Measurements from ENCODE around the gene MYL12A.

MYL12A gene

DNA sequence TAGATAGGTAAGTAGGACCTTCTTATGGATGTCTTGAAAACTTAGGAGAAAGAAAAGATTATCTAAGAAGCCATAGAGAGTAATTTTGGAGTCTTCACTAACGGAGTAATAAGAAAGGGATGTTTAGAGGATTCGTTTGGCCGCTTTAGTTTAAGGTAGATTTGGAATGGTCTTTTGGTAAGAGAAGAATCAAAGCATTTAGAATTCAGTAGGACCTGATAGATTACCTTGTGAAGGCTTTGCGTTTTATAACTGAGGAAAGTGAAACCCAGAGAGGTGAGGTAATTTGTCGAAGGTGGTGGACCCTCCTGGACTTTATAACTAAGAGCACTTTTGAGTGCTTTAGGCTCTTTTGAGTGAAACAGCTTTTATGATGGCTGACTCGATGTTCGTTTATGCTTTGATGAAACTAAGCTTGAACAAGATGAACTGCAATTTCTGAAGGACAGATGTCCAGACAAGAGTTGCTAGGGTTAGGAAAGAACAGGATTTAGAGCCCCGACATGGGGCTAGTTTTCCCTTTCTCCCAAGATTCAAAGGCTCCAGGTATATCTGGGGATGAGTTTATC lies 15.6 kb downstream of the MYL12A start (continued):
- TF ChIP-seq, protein P1, sequence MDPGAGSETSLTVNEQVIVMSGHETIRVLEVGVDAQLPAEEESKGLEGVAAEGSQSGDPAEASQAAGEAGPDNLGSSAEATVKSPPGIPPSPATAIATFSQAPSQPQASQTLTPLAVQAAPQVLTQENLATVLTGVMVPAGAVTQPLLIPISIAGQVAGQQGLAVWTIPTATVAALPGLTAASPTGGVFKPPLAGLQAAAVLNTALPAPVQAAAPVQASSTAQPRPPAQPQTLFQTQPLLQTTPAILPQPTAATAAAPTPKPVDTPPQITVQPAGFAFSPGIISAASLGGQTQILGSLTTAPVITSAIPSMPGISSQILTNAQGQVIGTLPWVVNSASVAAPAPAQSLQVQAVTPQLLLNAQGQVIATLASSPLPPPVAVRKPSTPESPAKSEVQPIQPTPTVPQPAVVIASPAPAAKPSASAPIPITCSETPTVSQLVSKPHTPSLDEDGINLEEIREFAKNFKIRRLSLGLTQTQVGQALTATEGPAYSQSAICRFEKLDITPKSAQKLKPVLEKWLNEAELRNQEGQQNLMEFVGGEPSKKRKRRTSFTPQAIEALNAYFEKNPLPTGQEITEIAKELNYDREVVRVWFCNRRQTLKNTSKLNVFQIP (CRISPR knock-in tag; IDR thresholded peaks at IDR 0.05; ENCODE audit: borderline replicate concordance, low read depth) = no peak
- TF ChIP-seq PPARA (CRISPR knock-in tag; IDR thresholded peaks at IDR 0.05; ENCODE audit: borderline replicate concordance) (no peak), TOX (CRISPR knock-in tag; IDR thresholded peaks at IDR 0.05; ENCODE audit: borderline replicate concordance) (no peak), CSDC2 (CRISPR knock-in tag; IDR thresholded peaks at IDR 0.05) (no peak), ZNF8 (CRISPR knock-in tag; IDR thresholded peaks at IDR 0.05) (no peak)

DNA sequence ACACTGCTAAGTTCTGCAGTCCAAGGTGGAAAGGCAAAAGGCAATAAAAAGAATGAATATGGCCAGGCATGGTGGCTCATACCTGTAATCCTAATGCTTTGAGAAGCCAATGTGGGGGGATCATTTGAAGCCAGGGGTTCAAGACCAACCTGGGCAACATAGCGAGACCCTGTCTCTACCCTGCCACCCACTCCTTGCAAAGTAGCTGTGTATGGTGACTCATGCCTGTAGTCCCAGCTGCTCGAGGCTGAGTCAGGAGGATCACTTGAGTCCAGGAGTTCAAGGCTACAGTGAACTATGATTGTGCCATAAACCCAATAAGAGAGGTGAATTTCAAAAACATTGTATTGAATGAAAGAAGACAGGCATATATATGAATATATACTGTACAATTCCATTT lies 16.8 kb downstream of the MYL12A start:
- TF ChIP-seq ISL1 (CRISPR knock-in tag; IDR thresholded peaks at IDR 0.05) (no peak), ZC3H10 (CRISPR knock-in tag; IDR thresholded peaks at IDR 0.05) (no peak), GLIS3 (CRISPR knock-in tag; IDR thresholded peaks at IDR 0.05) (no peak), ZNF565 (CRISPR knock-in tag; conservative IDR thresholded peaks at IDR 0.05; ENCODE audit: low read depth) (no peak), SNAI2 (CRISPR knock-in tag; IDR thresholded peaks at IDR 0.05) (no peak), BACH2 (CRISPR knock-in tag; IDR thresholded peaks at IDR 0.05; ENCODE audit: borderline replicate concordance) (no peak)

DNA sequence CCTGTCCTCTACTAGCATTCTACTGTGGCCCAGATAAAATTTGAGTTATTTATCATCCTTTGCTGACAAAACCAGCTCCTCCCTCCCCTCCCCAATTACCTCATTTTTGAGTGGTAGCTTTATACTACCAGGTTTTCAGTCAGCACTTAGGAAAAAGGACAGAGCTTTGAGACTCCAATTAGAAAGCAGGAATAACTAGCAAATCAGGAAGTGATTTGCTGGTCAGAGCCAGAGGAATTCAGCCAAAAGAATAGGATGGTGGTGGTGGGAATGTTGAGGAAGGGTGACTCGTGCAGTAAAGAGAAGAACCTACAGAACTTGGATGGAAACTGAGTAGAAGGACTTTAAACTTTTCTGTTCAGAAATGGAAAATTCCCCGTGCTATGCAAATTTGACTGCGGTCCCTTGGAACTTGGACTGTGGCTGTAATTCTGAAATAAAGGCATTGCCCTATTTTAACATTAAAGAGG lies 18.0 kb downstream of the MYL12A start:
- ATAC-seq = no peak
- TF ChIP-seq ZNF8 (CRISPR knock-in tag; IDR thresholded peaks at IDR 0.05) (no peak), PPARA (CRISPR knock-in tag; IDR thresholded peaks at IDR 0.05; ENCODE audit: borderline replicate concordance) (no peak), TCF4 (CRISPR knock-in tag; IDR thresholded peaks at IDR 0.05; ENCODE audit: borderline replicate concordance) (no peak), ZC3H10 (CRISPR knock-in tag; IDR thresholded peaks at IDR 0.05) (no peak), GLIS3 (CRISPR knock-in tag; IDR thresholded peaks at IDR 0.05) (no peak), OSR1 (CRISPR knock-in tag; IDR thresholded peaks at IDR 0.05) (no peak), ZNF565 (CRISPR knock-in tag; conservative IDR thresholded peaks at IDR 0.05; ENCODE audit: low read depth) (no peak), ZNF70 (CRISPR knock-in tag; IDR thresholded peaks at IDR 0.05) (no peak), RARB (CRISPR knock-in tag; IDR thresholded peaks at IDR 0.05) (no peak), CSDC2 (CRISPR knock-in tag; IDR thresholded peaks at IDR 0.05) (0 out of 2 replicates have a peak, but pooled peaks have one; percentile 73), SNAI2 (CRISPR knock-in tag; IDR thresholded peaks at IDR 0.05) (no peak), ZFP3 (CRISPR knock-in tag; IDR thresholded peaks at IDR 0.05) (0 out of 2 replicates have a peak, but pooled peaks have one; percentile 21)
- TF ChIP-seq, protein P2, sequence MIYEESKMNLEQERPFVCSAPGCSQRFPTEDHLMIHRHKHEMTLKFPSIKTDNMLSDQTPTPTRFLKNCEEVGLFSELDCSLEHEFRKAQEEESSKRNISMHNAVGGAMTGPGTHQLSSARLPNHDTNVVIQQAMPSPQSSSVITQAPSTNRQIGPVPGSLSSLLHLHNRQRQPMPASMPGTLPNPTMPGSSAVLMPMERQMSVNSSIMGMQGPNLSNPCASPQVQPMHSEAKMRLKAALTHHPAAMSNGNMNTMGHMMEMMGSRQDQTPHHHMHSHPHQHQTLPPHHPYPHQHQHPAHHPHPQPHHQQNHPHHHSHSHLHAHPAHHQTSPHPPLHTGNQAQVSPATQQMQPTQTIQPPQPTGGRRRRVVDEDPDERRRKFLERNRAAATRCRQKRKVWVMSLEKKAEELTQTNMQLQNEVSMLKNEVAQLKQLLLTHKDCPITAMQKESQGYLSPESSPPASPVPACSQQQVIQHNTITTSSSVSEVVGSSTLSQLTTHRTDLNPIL (CRISPR knock-in tag; IDR thresholded peaks at IDR 0.05; ENCODE audit: low read depth) = 0 out of 2 replicates have a peak, but pooled peaks have one; percentile 17
- TF ChIP-seq, protein P1 (CRISPR knock-in tag; IDR thresholded peaks at IDR 0.05; ENCODE audit: borderline replicate concordance, low read depth) = no peak

More for the DNA sequence above, 16.8 kb downstream of the MYL12A start:
- no peak for ATAC-seq

DNA sequence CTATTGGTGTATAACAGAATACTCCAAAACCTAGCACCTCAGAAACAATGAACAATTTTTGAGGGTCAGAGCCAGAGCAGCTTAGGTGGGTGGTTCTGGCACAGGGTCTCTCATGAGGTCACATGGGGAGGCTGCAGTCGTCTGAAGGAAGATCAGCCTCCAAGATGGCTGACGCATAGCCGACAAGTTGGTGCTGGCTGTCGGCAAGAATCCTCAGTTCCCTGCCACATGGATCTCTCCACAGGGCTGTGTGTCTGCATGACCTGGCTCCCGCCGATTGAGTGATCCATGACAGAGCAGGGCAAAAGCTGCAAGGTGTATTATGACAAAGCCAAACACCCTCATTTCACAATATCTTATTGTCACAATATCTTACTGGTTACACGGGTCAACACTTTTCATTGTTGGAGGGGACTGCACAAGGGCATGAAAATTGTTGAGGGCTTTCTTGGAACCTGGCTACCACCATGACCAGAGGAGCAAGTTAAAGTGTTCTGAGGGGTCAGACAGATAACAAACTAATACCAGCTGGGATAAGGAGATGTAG lies 18.5 kb downstream of the MYL12A start:
- TF ChIP-seq, protein P3, sequence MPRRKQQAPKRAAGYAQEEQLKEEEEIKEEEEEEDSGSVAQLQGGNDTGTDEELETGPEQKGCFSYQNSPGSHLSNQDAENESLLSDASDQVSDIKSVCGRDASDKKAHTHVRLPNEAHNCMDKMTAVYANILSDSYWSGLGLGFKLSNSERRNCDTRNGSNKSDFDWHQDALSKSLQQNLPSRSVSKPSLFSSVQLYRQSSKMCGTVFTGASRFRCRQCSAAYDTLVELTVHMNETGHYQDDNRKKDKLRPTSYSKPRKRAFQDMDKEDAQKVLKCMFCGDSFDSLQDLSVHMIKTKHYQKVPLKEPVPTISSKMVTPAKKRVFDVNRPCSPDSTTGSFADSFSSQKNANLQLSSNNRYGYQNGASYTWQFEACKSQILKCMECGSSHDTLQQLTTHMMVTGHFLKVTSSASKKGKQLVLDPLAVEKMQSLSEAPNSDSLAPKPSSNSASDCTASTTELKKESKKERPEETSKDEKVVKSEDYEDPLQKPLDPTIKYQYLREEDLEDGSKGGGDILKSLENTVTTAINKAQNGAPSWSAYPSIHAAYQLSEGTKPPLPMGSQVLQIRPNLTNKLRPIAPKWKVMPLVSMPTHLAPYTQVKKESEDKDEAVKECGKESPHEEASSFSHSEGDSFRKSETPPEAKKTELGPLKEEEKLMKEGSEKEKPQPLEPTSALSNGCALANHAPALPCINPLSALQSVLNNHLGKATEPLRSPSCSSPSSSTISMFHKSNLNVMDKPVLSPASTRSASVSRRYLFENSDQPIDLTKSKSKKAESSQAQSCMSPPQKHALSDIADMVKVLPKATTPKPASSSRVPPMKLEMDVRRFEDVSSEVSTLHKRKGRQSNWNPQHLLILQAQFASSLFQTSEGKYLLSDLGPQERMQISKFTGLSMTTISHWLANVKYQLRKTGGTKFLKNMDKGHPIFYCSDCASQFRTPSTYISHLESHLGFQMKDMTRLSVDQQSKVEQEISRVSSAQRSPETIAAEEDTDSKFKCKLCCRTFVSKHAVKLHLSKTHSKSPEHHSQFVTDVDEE (CRISPR knock-in tag; IDR thresholded peaks at IDR 0.05) = no peak
- no peak for TF ChIP-seq ZFP30 (CRISPR knock-in tag; IDR thresholded peaks at IDR 0.05)
- ATAC-seq = no peak
